Skin epidermis (tissue), 12 donors: ENCODE results near the gene NANOS3.

Source experiments
- H3K27ac ChIP-seq, 21 experiments: fragments of 200-600 bp; sonication (generic) in 11 of 21; one replicate each; pipeline ENCODE4 v1.5.0; 2020; ENCODE audit warnings: mild to moderate bottlenecking in 3 of 21, inconsistent platforms in 2 of 21, moderate library complexity in 2 of 21
- H3K4me3 ChIP-seq, 7 experiments: fragments of 200-600 bp; sonication (generic) in 2 of 7; one replicate each; pipeline ENCODE4 v1.5.0; 2020; ENCODE audit warnings: inconsistent platforms in 2 of 7, mild to moderate bottlenecking in 2 of 7, moderate library complexity in 1 of 7

NANOS3 gene

GRCh38 chr19:13881692-13882418 lies 4.9 kb downstream of the NANOS3 start:
- no peak overlapping the region for H3K4me3 ChIP-seq
- H3K27ac ChIP-seq = peak overlapping the region in 20 of 21 experiments; percentile 9 to 90 (median 81)

- H3K4me3 ChIP-seq = no peak overlapping the region
- peak overlapping the region in 17 of 21 experiments; percentile 45 to 90 (median 82) for H3K27ac ChIP-seq
These were observed 5.5 kb downstream of the NANOS3 start for GRCh38 chr19:13882419-13882795.

- H3K27ac ChIP-seq = peak overlapping the region in 15 of 21 experiments; percentile 45 to 90 (median 83)
- no peak overlapping the region for H3K4me3 ChIP-seq
These were observed 5.9 kb downstream of the NANOS3 start for GRCh38 chr19:13882836-13883235.

GRCh38 chr19:13883516-13884064 lies 6.7 kb downstream of the NANOS3 start:
- Histone ChIP-seq H3K4me3 (no peak overlapping the region), H3K27ac (peak overlapping the region in 6 of 21 experiments; percentile 37 to 89 (median 86))

- Histone ChIP-seq H3K27ac (peak overlapping the region in 19 of 21 experiments; percentile 52 to 86 (median 76)), H3K4me3 (peak overlapping the region in 1 of 7 experiments; percentile 2)
These were observed 8.0 kb downstream of the NANOS3 start for GRCh38 chr19:13884726-13885591.

- H3K27ac ChIP-seq = peak overlapping the region in 19 of 21 experiments; percentile 52 to 86 (median 76)
- H3K4me3 ChIP-seq = peak overlapping the region in 1 of 7 experiments; percentile 2
These were observed 9.0 kb downstream of the NANOS3 start for GRCh38 chr19:13885826-13886365.

- Histone ChIP-seq H3K27ac (peak overlapping the region in 20 of 21 experiments; percentile 25 to 86 (median 76)), H3K4me3 (no peak overlapping the region)
These were observed 10.1 kb downstream of the NANOS3 start for GRCh38 chr19:13887018-13887436.

GRCh38 chr19:13887517-13887916 lies 10.6 kb downstream of the NANOS3 start:
- H3K27ac ChIP-seq = peak overlapping the region in 20 of 21 experiments; percentile 25 to 86 (median 76)
- no peak overlapping the region for H3K4me3 ChIP-seq

- H3K4me3 ChIP-seq = no peak overlapping the region
- H3K27ac ChIP-seq = peak overlapping the region in 14 of 21 experiments; percentile 41 to 86 (median 74)
These were observed 11.3 kb downstream of the NANOS3 start for GRCh38 chr19:13888281-13888680.

GRCh38 chr19:13890136-13890535 lies 13.2 kb downstream of the NANOS3 start:
- no peak overlapping the region for H3K27ac ChIP-seq
- no peak overlapping the region for H3K4me3 ChIP-seq

GRCh38 chr19:13892870-13893269 lies 15.9 kb downstream of the NANOS3 start:
- Histone ChIP-seq H3K4me3 (no peak overlapping the region), H3K27ac (no peak overlapping the region)

GRCh38 chr19:13894552-13894951 lies 17.6 kb downstream of the NANOS3 start:
- H3K4me3 ChIP-seq = no peak overlapping the region
- no peak overlapping the region for H3K27ac ChIP-seq

- H3K27ac ChIP-seq = no peak overlapping the region
- no peak overlapping the region for H3K4me3 ChIP-seq
These were observed 19.3 kb downstream of the NANOS3 start for GRCh38 chr19:13896227-13896626.

GRCh38 chr19:13899393-13899792 lies 22.5 kb downstream of the NANOS3 start:
- H3K27ac ChIP-seq = no peak overlapping the region

GRCh38 chr19:13899912-13900584 lies 23.1 kb downstream of the NANOS3 start:
- H3K4me3 ChIP-seq = no peak overlapping the region
- no peak overlapping the region for H3K27ac ChIP-seq

More at GRCh38 chr19:13899393-13899792, 22.5 kb downstream of the NANOS3 start:
- H3K4me3 ChIP-seq = no peak overlapping the region

GRCh38 chr19:13902993-13903555 lies 26.1 kb downstream of the NANOS3 start:
- Histone ChIP-seq H3K27ac (no peak overlapping the region), H3K4me3 (no peak overlapping the region)

GRCh38 chr19:13905634-13906520 lies 28.9 kb downstream of the NANOS3 start, which contains the start of the genes BRME1 and CC2D1A:
Gene BRME1 (minus strand): TSS chr19:13906117. CDS start chr19:13904892, 1,225 bp downstream.
Gene CC2D1A (plus strand): TSS chr19:13906201. CDS start chr19:13906442, 241 bp downstream.
- peak within 1 kb of the TSS; percentile 51 to 95 (median 90) for H3K27ac ChIP-seq
- H3K4me3 ChIP-seq = peak within 1 kb of the TSS; percentile 59 to 98 (median 84)

GRCh38 chr19:13906521-13906904 lies 29.6 kb downstream of the NANOS3 start:
- peak overlapping the region; percentile 51 to 95 (median 90) for H3K27ac ChIP-seq
- H3K4me3 ChIP-seq = peak overlapping the region; percentile 59 to 98 (median 84)
